Testis (tissue), 2 donors: ENCODE measurements around the gene NEU2.

Experiments
- CTCF ChIP-seq, 3 experiments: fragments of 450-650 bp in 2 of 3; fragments of 200-600 bp in 1 of 3; sonication (generic) in 1 of 3; IDR thresholded peaks; one replicate each; pipeline ENCODE4 v1.5.1; 2016 to 2019; ENCODE audit warnings: antibody characterized with exemption in 3 of 3, mild to moderate bottlenecking in 2 of 3, moderate library complexity in 1 of 3
- POLR2A ChIP-seq: fragments of 450-650 bp; IDR thresholded peaks from one replicate; pipeline ENCODE4 v1.6.1; 2017; ENCODE audit warnings: antibody characterized with exemption, mild to moderate bottlenecking, moderate library complexity

GRCh38 chr2:233012301-233012971 lies 20.0 kb upstream of the NEU2 start:
- TF ChIP-seq CTCF (IDR thresholded peaks at IDR 0.05), result no peak
- TF ChIP-seq POLR2A, result no peak
